B cell (primary cell): ENCODE results near the gene NAA10. TPM values are rescaled to one million over a fixed set of nuclear protein-coding genes. Genes with fewer than 3 reads are reported as not detected.

Experiments
- ATAC-seq: fragments of 200-7000 bp; cut with Tn5 transposase; one replicate; pipeline ENCODE4 v1.10.0; 2021; ENCODE audit warnings: low read depth, mild to moderate bottlenecking, moderate number of reproducible peaks, moderate library complexity
- CTCF ChIA-PET: fragments of 350-600 bp; sonication (Branson Sonifier 250); formaldehyde crosslinking; loops from one replicate; lab custom pipeline; 2021; ENCODE audit warnings: antibody characterized with exemption, inconsistent platforms; lab: Charles Lee
- POLR2A ChIA-PET: fragments of 350-600 bp; sonication (Branson Sonifier 250); formaldehyde crosslinking; loops from one replicate; lab custom pipeline; 2021; ENCODE audit warnings: antibody characterized with exemption; lab: Charles Lee
- DNase-seq: peaks from one replicate; pipeline ENCODE4 v3.0.0; 2013
- H2AFZ ChIP-seq: 2 replicates; pipeline ENCODE4 v1.6.1; 2012; ENCODE audit warnings: mild to moderate bottlenecking, low read depth, low read length; ENCODE audit not compliant: insufficient read depth, poor library complexity, severe bottlenecking
- H3K27ac ChIP-seq, 2 donors: 1 replicate in 1 of 2; 2 replicates in 1 of 2; pipeline ENCODE4 v1.5.1; 2012 to 2013; ENCODE audit warnings: low read length in 2 of 2, mild to moderate bottlenecking in 2 of 2, moderate library complexity in 1 of 2
- H3K27me3 ChIP-seq, 4 experiments: fragments of 200-600 bp in 1 of 4; sonication (generic) in 1 of 4; replicated peaks in 1 of 4; 1 replicate in 2 of 4; 2 replicates in 2 of 4; pipeline versions ENCODE4 v1.6.1 to v1.7.0; 2013 to 2016; ENCODE audit warnings: low read length in 3 of 4, mild to moderate bottlenecking in 2 of 4, mixed read lengths in 1 of 4, moderate library complexity in 1 of 4; ENCODE audit not compliant: insufficient read depth in 4 of 4, control insufficient read depth in 3 of 4; ENCODE audit errors: control extremely low read depth in 1 of 4
- H3K36me3 ChIP-seq, 2 experiments: replicated peaks in 1 of 2; 1 replicate in 1 of 2; 2 replicates in 1 of 2; pipeline versions ENCODE4 v1.6.1 to v1.7.1; 2013; ENCODE audit warnings: low read length in 1 of 2; ENCODE audit not compliant: insufficient read depth in 2 of 2, control insufficient read depth in 1 of 2; ENCODE audit errors: control extremely low read depth in 1 of 2, extremely low read depth in 1 of 2
- H3K4me1 ChIP-seq, 2 donors: fragments of 200-600 bp in 1 of 2; sonication (generic) in 1 of 2; 1 replicate in 1 of 2; 2 replicates in 1 of 2; pipeline versions ENCODE4 v1.5.1 to v1.6.1; 2013 to 2017; ENCODE audit warnings: low read length in 2 of 2; ENCODE audit not compliant: control insufficient read depth in 2 of 2, insufficient read depth in 2 of 2
- H3K4me2 ChIP-seq: replicated peaks from 2 replicates; pipeline ENCODE3; 2012; ENCODE audit warnings: mild to moderate bottlenecking, low read depth, low read length; ENCODE audit not compliant: poor library complexity, severe bottlenecking
- H3K4me3 ChIP-seq, 5 experiments: fragments of 200-600 bp in 1 of 5; sonication (generic) in 1 of 5; 1 replicate in 3 of 5; 2 replicates in 2 of 5; pipeline versions ENCODE4 v1.5.1 to v1.7.0; 2011 to 2016; ENCODE audit warnings: low read length in 4 of 5, mild to moderate bottlenecking in 4 of 5, low read depth in 2 of 5, control low read depth in 1 of 5, moderate library complexity in 1 of 5; ENCODE audit not compliant: insufficient read depth in 1 of 5; ENCODE audit errors: control extremely low read depth in 1 of 5, extremely low read depth in 1 of 5
- H3K79me2 ChIP-seq: fragments of 200-600 bp; sonication (generic); one replicate; pipeline ENCODE4 v1.6.0; 2016; ENCODE audit warnings: low read length; ENCODE audit not compliant: control insufficient read depth, insufficient read depth
- H3K9ac ChIP-seq: fragments of 200-600 bp; sonication (generic); 2 replicates; pipeline ENCODE4 v1.6.1; 2017; ENCODE audit warnings: mild to moderate bottlenecking, low read length, moderate library complexity
- H3K9me3 ChIP-seq, 3 donors: one replicate each; pipeline versions ENCODE4 v1.6.1 to v1.7.1; 2013; ENCODE audit warnings: low read length in 2 of 3; ENCODE audit not compliant: control insufficient read depth in 2 of 3, insufficient read depth in 1 of 3; ENCODE audit errors: control extremely low read depth in 1 of 3
- H4K20me1 ChIP-seq: 2 replicates; pipeline ENCODE4 v1.6.0; 2012; ENCODE audit warnings: mild to moderate bottlenecking, low read length; ENCODE audit not compliant: insufficient read depth, control insufficient read depth, poor library complexity, severe bottlenecking
- H3K27ac Mint-ChIP-seq: one replicate; pipeline ENCODE4 v1.8.0; 2021; ENCODE audit warnings: mixed read lengths
- H3K27me3 Mint-ChIP-seq: one replicate; pipeline ENCODE4 v1.8.0; 2021; ENCODE audit warnings: mixed read lengths
- H3K4me1 Mint-ChIP-seq: one replicate; pipeline ENCODE4 v1.8.0; 2021; ENCODE audit warnings: mixed read lengths
- H3K4me3 Mint-ChIP-seq: one replicate; pipeline ENCODE4 v1.8.0; 2021; ENCODE audit warnings: mixed read lengths
- H3K9me3 Mint-ChIP-seq: one replicate; pipeline ENCODE4 v1.8.0; 2022; ENCODE audit warnings: mixed read lengths; ENCODE audit not compliant: insufficient read depth
- EZH2 ChIP-seq: IDR thresholded peaks from 2 replicates; pipeline ENCODE4 v1.6.1; 2012; ENCODE audit warnings: borderline replicate concordance, low read depth, mild to moderate bottlenecking, moderate library complexity, low read length; ENCODE audit not compliant: insufficient read depth, poor library complexity, severe bottlenecking
- WGBS: methylation state at CpG from one replicate; pipeline ENCODE4 v1.1.5; 2013; ENCODE audit warnings: missing lambda C conversion rate; ENCODE audit not compliant: insufficient coverage; 5-methylcytosine and 5-hydroxymethylcytosine counted together
- intact Hi-C: fragments of 100-400 bp; cut with micrococcal nuclease; formaldehyde crosslinking; loops from one replicate; pipeline ENCODE4 v1.10.0; 2022
- polyA plus RNA-seq: library from polyadenylated mRNA; depleted of rRNA; stranded (reverse); fragments of >200 nt; gene quantifications from 2 replicates; pipeline ENCODE4 v1.2.3, GENCODE V29; 2012
- total RNA-seq, 2 donors: library from RNA; stranded (reverse); fragments of 120-200 nt in 1 of 2; gene quantifications; 1 replicate in 1 of 2; 2 replicates in 1 of 2; pipeline versions ENCODE4 v1.2.3 to v1.2.4, GENCODE V29; 2013 to 2022
- TF ChIP-seq, protein P1 (sequence below): fragments of 200-600 bp; IDR thresholded peaks from one replicate; pipeline ENCODE4 v1.8.0; 2022; ENCODE audit warnings: antibody characterized with exemption, mild to moderate bottlenecking

NAA10 gene
- total and polyA plus RNA-seq, 2 donors (not counting 1 experiment from before 2014, with no cell fraction given): 78.3 to 102 TPM

DNA sequence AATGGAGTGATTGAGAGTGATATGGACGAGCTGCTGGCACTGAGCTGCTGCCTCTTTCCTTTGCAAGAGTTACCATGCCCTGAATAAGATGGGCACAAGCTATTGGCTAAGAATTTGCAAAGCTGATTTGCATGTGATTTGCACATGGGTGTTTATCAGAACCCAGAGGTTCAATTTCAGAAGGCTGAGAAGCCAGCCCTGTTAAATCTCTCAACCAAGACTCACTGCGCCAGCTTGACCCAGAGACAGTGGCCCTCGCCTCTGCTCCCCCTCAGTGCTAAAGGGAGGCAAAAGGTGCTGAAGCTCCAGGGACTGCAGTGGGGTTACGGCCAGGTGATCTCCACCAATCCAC is 9.5 kb downstream of the NAA10 start:
- DNase-seq: peak; percentile 65
- peaks cover 46% of the 10 kb centered on the region for H3K4me1 Mint-ChIP-seq
- intact Hi-C loops: loop anchor here (1.0 to 5.0 kb wide), 3 partner anchors 22 to 201 kb away; partner anchors contain the start of genes ABCD1, BCAP31 and L1CAM

More for the DNA sequence above, 9.5 kb downstream of the NAA10 start:
- Histone ChIP-seq H3K27me3 (no peaks in the 10 kb centered on the region), H3K36me3 (peaks cover 0 to 18% of the 10 kb centered on the region in 2 experiments), H2AFZ (no peak overlapping the region), H3K4me1 (peaks cover 43 to 61% of the 10 kb centered on the region in 2 donors), H3K9ac (peak overlapping the region; percentile 96), H3K4me3 (peak overlapping the region; percentile 65 to 88 (median 73)), H3K4me2 (peak overlapping the region; percentile 98), H3K79me2 (peaks cover 40% of the 10 kb centered on the region), H3K27ac (peak overlapping the region; percentile 88 to 96), H4K20me1 (peaks cover 31% of the 10 kb centered on the region), H3K9me3 (no peaks in the 10 kb centered on the region)
- Mint-ChIP-seq H3K9me3 (no peaks in the 10 kb centered on the region), H3K4me3 (peak overlapping the region; percentile 96), H3K27me3 (no peaks in the 10 kb centered on the region), H3K27ac (peak overlapping the region; percentile 98)
- POLR2A ChIA-PET: interaction anchor here (1.0 to 5.2 kb wide), 8 partner anchors 10 to 487 kb away, joined by 3 to 58 read pairs (median 7); partner anchors contain the start of genes HCFC1, IDH3G, L1CAM and NAA10
- WGBS: 0% methylated on average over 1 of the region's 4 CpGs
- CTCF ChIA-PET: interaction anchor here (1.0 to 13.1 kb wide), 9 partner anchors 8 to 611 kb away, joined by 3 to 325 read pairs (median 5); partner anchors contain the start of genes HCFC1, IDH3G, NAA10 and RENBP
- no peak for ATAC-seq
- TF ChIP-seq, protein P1, sequence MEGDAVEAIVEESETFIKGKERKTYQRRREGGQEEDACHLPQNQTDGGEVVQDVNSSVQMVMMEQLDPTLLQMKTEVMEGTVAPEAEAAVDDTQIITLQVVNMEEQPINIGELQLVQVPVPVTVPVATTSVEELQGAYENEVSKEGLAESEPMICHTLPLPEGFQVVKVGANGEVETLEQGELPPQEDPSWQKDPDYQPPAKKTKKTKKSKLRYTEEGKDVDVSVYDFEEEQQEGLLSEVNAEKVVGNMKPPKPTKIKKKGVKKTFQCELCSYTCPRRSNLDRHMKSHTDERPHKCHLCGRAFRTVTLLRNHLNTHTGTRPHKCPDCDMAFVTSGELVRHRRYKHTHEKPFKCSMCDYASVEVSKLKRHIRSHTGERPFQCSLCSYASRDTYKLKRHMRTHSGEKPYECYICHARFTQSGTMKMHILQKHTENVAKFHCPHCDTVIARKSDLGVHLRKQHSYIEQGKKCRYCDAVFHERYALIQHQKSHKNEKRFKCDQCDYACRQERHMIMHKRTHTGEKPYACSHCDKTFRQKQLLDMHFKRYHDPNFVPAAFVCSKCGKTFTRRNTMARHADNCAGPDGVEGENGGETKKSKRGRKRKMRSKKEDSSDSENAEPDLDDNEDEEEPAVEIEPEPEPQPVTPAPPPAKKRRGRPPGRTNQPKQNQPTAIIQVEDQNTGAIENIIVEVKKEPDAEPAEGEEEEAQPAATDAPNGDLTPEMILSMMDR: no peak
- TF ChIP-seq EZH2: no peak
